ENCODE measurements around the gene NCOA1.

NCOA1 gene

GRCh38 chr2:24469148-24469650 lies 21.9 kb upstream of the NCOA1 start:
- TF ChIP-seq ZNF521 (tag by site-specific recombination; IDR thresholded peaks at IDR 0.05) (no peak), ZFP3 (tag by site-specific recombination; IDR thresholded peaks at IDR 0.05; ENCODE audit: low read depth) (no peak), ZXDB (tag by site-specific recombination; IDR thresholded peaks at IDR 0.05) (no peak), ZNF664 (tag by site-specific recombination; IDR thresholded peaks at IDR 0.05) (no peak), SETDB1 (IDR thresholded peaks at IDR 0.05; ENCODE audit: insufficient read length, low read length) (no peak)
- POLR2A ChIA-PET: no interaction called here
- Histone ChIP-seq H3K27ac (ENCODE audit: extremely low read depth, low read depth, low read length) (no peak overlapping the region), H3K4me3 (ENCODE audit: low read depth, low read length) (no peak overlapping the region), H3K9me3 (ENCODE audit: control insufficient read depth, insufficient read depth, low read depth, low read length) (no peaks in the 10 kb centered on the region), H3K36me3 (ENCODE audit: control insufficient read depth in 2 of 2, insufficient read depth in 1 of 2, low read length in 2 of 2) (no peaks in the 10 kb centered on the region), H3K4me1 (ENCODE audit: control insufficient read depth, insufficient read depth, low read length) (no peaks in the 10 kb centered on the region)
- CTCF ChIA-PET: interaction anchor here (0.8 to 1.5 kb wide), 2 partner anchors 11 to 359 kb away, joined by 3 read pairs; no protein-coding TSS in a partner anchor

- no peaks in the 10 kb centered on the region for H3K4me1 ChIP-seq (ENCODE audit: control insufficient read depth, insufficient read depth, low read length)
- no peak overlapping the region for H3K27ac ChIP-seq (ENCODE audit: extremely low read depth, low read depth, low read length)
- no peaks in the 10 kb centered on the region for H3K36me3 ChIP-seq (ENCODE audit: control insufficient read depth in 2 of 2, insufficient read depth in 1 of 2, low read length in 2 of 2)
- no peak overlapping the region for H3K4me3 ChIP-seq (ENCODE audit: low read depth, low read length)
- POLR2A ChIA-PET: interaction anchor here (0.6 kb wide), 1 partner anchor 554 kb away, joined by 5 read pairs; no protein-coding TSS in a partner anchor
- TF ChIP-seq TCF7L2 (IDR thresholded peaks at IDR 0.05; ENCODE audit: borderline replicate concordance, low read depth, low read length) (no peak), SETDB1 (IDR thresholded peaks at IDR 0.05; ENCODE audit: insufficient read length, low read length) (no peak), ZBTB17 (tag by site-specific recombination; IDR thresholded peaks at IDR 0.05) (peak; percentile 26; the same call in 1 of the 2 replicates), MYNN (tag by site-specific recombination; IDR thresholded peaks at IDR 0.05; ENCODE audit: borderline replicate concordance) (no peak), ZNF660 (tag by site-specific recombination; IDR thresholded peaks at IDR 0.05) (no peak), ZNF776 (tag by site-specific recombination; IDR thresholded peaks at IDR 0.05; ENCODE audit: borderline replicate concordance) (no peak), GLIS1 (tag by site-specific recombination; IDR thresholded peaks at IDR 0.05) (no peak), ZNF335 (tag by site-specific recombination; conservative IDR thresholded peaks at IDR 0.05) (peak; percentile 45), ZNF473 (tag by site-specific recombination; IDR thresholded peaks at IDR 0.05) (no peak)
- H3K9me3 ChIP-seq (ENCODE audit: control insufficient read depth, insufficient read depth, low read depth, low read length): no peaks in the 10 kb centered on the region
- CTCF ChIA-PET: interaction anchor here (1.0 kb wide), 1 partner anchor 356 kb away, joined by 3 read pairs; no protein-coding TSS in a partner anchor
These were observed 19.4 kb upstream of the NCOA1 start for GRCh38 chr2:24471662-24472061.

- TF ChIP-seq ZSCAN16 (tag by site-specific recombination; IDR thresholded peaks at IDR 0.05) (no peak), ZNF621 (tag by site-specific recombination; IDR thresholded peaks at IDR 0.05) (no peak), ZNF146 (tag by site-specific recombination; IDR thresholded peaks at IDR 0.05) (peak; percentile 74)
- TF ChIP-seq, protein P1, sequence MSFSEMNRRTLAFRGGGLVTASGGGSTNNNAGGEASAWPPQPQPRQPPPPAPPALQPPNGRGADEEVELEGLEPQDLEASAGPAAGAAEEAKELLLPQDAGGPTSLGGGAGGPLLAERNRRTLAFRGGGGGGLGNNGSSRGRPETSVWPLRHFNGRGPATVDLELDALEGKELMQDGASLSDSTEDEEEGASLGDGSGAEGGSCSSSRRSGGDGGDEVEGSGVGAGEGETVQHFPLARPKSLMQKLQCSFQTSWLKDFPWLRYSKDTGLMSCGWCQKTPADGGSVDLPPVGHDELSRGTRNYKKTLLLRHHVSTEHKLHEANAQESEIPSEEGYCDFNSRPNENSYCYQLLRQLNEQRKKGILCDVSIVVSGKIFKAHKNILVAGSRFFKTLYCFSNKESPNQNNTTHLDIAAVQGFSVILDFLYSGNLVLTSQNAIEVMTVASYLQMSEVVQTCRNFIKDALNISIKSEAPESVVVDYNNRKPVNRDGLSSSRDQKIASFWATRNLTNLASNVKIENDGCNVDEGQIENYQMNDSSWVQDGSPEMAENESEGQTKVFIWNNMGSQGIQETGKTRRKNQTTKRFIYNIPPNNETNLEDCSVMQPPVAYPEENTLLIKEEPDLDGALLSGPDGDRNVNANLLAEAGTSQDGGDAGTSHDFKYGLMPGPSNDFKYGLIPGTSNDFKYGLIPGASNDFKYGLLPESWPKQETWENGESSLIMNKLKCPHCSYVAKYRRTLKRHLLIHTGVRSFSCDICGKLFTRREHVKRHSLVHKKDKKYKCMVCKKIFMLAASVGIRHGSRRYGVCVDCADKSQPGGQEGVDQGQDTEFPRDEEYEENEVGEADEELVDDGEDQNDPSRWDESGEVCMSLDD (tag by site-specific recombination; IDR thresholded peaks at IDR 0.05): no peak
- TF ChIP-seq, protein P2, sequence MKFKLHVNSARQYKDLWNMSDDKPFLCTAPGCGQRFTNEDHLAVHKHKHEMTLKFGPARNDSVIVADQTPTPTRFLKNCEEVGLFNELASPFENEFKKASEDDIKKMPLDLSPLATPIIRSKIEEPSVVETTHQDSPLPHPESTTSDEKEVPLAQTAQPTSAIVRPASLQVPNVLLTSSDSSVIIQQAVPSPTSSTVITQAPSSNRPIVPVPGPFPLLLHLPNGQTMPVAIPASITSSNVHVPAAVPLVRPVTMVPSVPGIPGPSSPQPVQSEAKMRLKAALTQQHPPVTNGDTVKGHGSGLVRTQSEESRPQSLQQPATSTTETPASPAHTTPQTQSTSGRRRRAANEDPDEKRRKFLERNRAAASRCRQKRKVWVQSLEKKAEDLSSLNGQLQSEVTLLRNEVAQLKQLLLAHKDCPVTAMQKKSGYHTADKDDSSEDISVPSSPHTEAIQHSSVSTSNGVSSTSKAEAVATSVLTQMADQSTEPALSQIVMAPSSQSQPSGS (tag by site-specific recombination; IDR thresholded peaks at IDR 0.05; ENCODE audit: low read depth): no peak
- H3K27ac ChIP-seq (ENCODE audit: extremely low read depth, low read depth, low read length): no peak overlapping the region
- H3K9me3 ChIP-seq (ENCODE audit: control insufficient read depth, insufficient read depth, low read depth, low read length): no peaks in the 10 kb centered on the region
- H3K4me1 ChIP-seq (ENCODE audit: control insufficient read depth, insufficient read depth, low read length): no peaks in the 10 kb centered on the region
- no peak overlapping the region for H3K4me3 ChIP-seq (ENCODE audit: low read depth, low read length)
- POLR2A ChIA-PET: interaction anchor here (0.6 kb wide), 1 partner anchor 555 kb away, joined by 5 read pairs; no protein-coding TSS in a partner anchor
- CTCF ChIA-PET: no interaction called here
- H3K36me3 ChIP-seq (ENCODE audit: control insufficient read depth in 2 of 2, insufficient read depth in 1 of 2, low read length in 2 of 2): no peaks in the 10 kb centered on the region
These were observed 18.6 kb upstream of the NCOA1 start for GRCh38 chr2:24472416-24472815.
